Measurements from ENCODE around the gene SMIM35.

SMIM35 gene

DNA sequence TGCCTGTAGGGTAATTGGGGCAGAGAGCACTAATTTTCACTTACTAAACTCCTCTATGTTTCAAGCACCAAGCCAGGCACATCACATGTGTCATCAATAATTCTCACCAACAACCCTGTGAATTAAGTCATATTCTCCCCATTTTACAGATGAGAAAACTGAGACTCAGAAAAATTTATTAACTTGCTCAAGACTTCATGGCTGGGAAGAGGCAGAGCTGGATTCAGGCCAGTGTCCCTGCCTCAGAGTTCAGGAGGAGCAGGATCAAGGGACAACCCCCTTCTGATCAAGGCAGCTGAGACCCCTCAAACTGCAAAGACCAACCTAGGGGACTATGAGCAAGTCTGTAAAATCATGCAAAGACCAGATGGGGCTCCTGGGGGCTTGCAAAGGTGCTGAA, 2.1 kb downstream of the SMIM35 start:
- Histone ChIP-seq H2AFZ (no peak overlapping the region), H3K36me3 (ENCODE audit: control insufficient read depth, insufficient read depth, low read length) (no peaks in the 10 kb centered on the region), H3K4me1 (no peaks in the 10 kb centered on the region), H3K4me3 (ENCODE audit: low read depth, low read length) (no peak overlapping the region), H3K27ac (no peak overlapping the region), H3K27me3 (ENCODE audit: control insufficient read depth, insufficient read depth, low read length) (no peaks in the 10 kb centered on the region), H3K4me2 (ENCODE audit: low read length) (no peak overlapping the region), H3K9ac (no peak overlapping the region), H3K79me2 (no peaks in the 10 kb centered on the region), H3K9me3 (ENCODE audit: control insufficient read depth, low read length) (no peaks in the 10 kb centered on the region)
- TF ChIP-seq, protein P1, sequence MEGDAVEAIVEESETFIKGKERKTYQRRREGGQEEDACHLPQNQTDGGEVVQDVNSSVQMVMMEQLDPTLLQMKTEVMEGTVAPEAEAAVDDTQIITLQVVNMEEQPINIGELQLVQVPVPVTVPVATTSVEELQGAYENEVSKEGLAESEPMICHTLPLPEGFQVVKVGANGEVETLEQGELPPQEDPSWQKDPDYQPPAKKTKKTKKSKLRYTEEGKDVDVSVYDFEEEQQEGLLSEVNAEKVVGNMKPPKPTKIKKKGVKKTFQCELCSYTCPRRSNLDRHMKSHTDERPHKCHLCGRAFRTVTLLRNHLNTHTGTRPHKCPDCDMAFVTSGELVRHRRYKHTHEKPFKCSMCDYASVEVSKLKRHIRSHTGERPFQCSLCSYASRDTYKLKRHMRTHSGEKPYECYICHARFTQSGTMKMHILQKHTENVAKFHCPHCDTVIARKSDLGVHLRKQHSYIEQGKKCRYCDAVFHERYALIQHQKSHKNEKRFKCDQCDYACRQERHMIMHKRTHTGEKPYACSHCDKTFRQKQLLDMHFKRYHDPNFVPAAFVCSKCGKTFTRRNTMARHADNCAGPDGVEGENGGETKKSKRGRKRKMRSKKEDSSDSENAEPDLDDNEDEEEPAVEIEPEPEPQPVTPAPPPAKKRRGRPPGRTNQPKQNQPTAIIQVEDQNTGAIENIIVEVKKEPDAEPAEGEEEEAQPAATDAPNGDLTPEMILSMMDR (IDR thresholded peaks at IDR 0.05) = no peak

DNA sequence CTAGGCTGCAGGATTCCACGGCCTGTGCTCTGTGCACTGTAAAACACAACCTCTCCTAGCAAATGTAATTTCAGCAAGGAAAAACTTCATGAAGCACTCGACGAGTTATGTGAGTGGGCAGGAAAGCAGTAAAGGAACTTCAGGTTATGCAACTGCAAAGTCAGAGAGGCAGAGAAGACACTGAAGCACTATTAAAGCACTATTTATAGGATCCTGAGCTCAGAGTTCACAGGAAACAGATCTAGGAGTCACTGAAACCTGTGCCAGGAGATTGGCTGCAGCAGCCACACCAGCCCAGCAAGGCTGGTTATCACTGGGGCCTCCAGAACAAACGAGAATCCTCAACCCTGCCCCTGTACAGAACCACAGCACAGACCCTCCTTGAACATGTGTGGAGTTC, 2.5 kb downstream of the SMIM35 start:
- H3K27me3 ChIP-seq (ENCODE audit: control insufficient read depth, insufficient read depth, low read length) = no peaks in the 10 kb centered on the region

DNA sequence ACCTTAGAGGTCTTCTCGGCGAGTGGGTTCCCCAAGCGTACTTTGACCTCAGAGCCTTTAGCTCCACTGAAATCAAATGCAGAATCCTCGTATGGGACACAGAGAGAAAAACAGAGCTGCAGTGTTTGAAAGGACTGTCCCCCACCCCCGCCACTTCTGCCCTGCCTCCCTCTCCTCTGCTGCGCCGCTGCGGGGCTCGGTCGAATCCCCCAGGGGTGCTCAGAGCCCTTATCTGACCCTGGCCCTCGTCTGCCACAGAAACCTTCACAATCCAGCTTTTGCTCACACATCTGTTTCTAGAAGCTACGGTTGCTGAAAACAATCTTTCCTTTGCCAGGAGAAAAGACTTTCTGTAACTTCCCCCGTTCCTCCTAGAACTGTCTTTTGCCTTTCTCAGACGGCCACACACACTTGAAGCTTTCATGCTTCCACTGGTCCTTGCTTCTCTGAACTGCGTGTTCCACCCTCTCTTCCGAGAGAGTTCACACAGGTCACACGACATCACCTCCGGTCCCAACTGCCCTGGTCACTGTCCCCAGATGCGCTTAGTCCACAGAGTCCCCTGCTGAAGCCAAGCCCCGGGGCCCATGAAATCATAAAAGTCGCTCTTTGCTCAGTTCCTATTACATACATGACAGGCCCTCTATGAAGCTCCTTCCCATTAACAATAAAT, 3.7 kb downstream of the SMIM35 start:
- H3K79me2 ChIP-seq = no peaks in the 10 kb centered on the region
- no peak overlapping the region for H3K4me2 ChIP-seq (ENCODE audit: low read length)
- H2AFZ ChIP-seq = no peak overlapping the region
- no peaks in the 10 kb centered on the region for H3K36me3 ChIP-seq (ENCODE audit: control insufficient read depth, insufficient read depth, low read length)
- no peak overlapping the region for H3K9ac ChIP-seq
- H3K27ac ChIP-seq = no peak overlapping the region
- H3K27me3 ChIP-seq (ENCODE audit: control insufficient read depth, insufficient read depth, low read length) = no peaks in the 10 kb centered on the region
- H3K4me3 ChIP-seq (ENCODE audit: low read depth, low read length) = no peak overlapping the region
- no peaks in the 10 kb centered on the region for H3K4me1 ChIP-seq
- no peaks in the 10 kb centered on the region for H3K9me3 ChIP-seq (ENCODE audit: control insufficient read depth, low read length)
- TF ChIP-seq, protein P1 (IDR thresholded peaks at IDR 0.05) = no peak

More for the DNA sequence above, 2.5 kb downstream of the SMIM35 start:
- H3K4me3 ChIP-seq (ENCODE audit: low read depth, low read length) = no peak overlapping the region
- TF ChIP-seq, protein P1 (IDR thresholded peaks at IDR 0.05) = no peak
- H3K4me2 ChIP-seq (ENCODE audit: low read length) = no peak overlapping the region
- H3K36me3 ChIP-seq (ENCODE audit: control insufficient read depth, insufficient read depth, low read length) = no peaks in the 10 kb centered on the region
- no peak overlapping the region for H3K27ac ChIP-seq
- H2AFZ ChIP-seq = no peak overlapping the region
- no peaks in the 10 kb centered on the region for H3K79me2 ChIP-seq
- H3K9me3 ChIP-seq (ENCODE audit: control insufficient read depth, low read length) = no peaks in the 10 kb centered on the region
- no peaks in the 10 kb centered on the region for H3K4me1 ChIP-seq
- H3K9ac ChIP-seq = no peak overlapping the region

DNA sequence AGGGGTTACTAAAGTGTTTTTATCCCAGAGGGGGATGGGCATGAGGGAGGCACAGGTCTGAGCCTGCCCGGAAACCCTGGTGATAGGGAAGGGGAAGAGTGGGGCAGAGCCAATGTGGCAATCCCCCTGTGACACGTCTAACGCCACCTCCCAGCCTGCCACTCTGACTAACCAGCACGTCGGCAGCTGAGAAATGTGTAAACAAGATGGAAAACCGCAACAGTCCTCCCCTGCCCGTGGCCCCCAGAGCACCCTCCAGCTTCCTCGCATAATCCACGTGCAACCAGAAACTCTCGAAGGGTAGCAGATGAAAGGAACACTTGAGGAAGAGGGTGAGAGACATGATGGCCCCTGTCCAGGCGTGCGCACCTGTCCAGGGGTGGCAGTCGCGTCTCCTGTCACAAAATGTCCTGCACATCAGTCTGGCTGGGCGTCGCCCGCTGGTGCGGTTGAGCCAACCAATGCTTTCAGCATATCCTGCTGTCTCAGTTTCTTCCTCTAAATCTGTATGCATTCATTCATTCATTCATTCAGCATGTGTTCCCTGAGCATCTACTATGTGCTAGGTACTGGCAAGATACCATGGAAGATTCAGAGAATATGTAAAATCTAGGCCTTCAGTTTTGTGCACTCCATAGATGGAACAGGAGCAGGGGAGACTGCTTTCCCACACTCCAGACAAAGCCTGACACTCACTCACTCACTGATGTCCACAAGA, 5.4 kb downstream of the SMIM35 start:
- Histone ChIP-seq H3K79me2 (no peaks in the 10 kb centered on the region), H3K27me3 (ENCODE audit: control insufficient read depth, insufficient read depth, low read length) (no peaks in the 10 kb centered on the region), H3K9me3 (ENCODE audit: control insufficient read depth, low read length) (no peaks in the 10 kb centered on the region), H3K4me2 (ENCODE audit: low read length) (no peak overlapping the region), H2AFZ (no peak overlapping the region), H3K4me1 (no peaks in the 10 kb centered on the region), H3K9ac (no peak overlapping the region), H3K36me3 (ENCODE audit: control insufficient read depth, insufficient read depth, low read length) (no peaks in the 10 kb centered on the region), H3K27ac (no peak overlapping the region), H3K4me3 (ENCODE audit: low read depth, low read length) (no peak overlapping the region)
- TF ChIP-seq, protein P1 (IDR thresholded peaks at IDR 0.05) = no peak

Measured in parathyroid adenoma (tissue), 2 donors.